AG10803 (cell line): ENCODE measurements around the gene MKNK2.

Experiments used
- DNase-seq: peaks from one replicate; pipeline ENCODE4 v3.0.0; 2010; ENCODE audit warnings: low read depth
- H3K4me3 ChIP-seq: 2 replicates; pipeline ENCODE4 v1.5.1; 2011; ENCODE audit warnings: mild to moderate bottlenecking, low read length, control low read depth
- CTCF ChIP-seq: conservative IDR thresholded peaks from 2 replicates; pipeline ENCODE4 v1.5.1; 2011; ENCODE audit warnings: mild to moderate bottlenecking, low read length, control low read depth, inconsistent platforms

The MKNK2 gene

GRCh38 chr19:2022289-2022688, 28.8 kb downstream of the MKNK2 start:
- no peak for DNase-seq
- H3K4me3 ChIP-seq = no peak overlapping the region
- no peak for TF ChIP-seq CTCF

- no peak overlapping the region for H3K4me3 ChIP-seq
- no peak for TF ChIP-seq CTCF
- no peak for DNase-seq
Measured at GRCh38 chr19:2021453-2022140, 29.4 kb downstream of the MKNK2 start.

- H3K4me3 ChIP-seq = no peak overlapping the region
- no peak for DNase-seq
- no peak for TF ChIP-seq CTCF
Measured at GRCh38 chr19:2018752-2019151, 32.3 kb downstream of the MKNK2 start.

- H3K4me3 ChIP-seq = peak overlapping the region; percentile 58
- peak; percentile 90 for DNase-seq
- no peak for TF ChIP-seq CTCF
Measured at GRCh38 chr19:2016041-2016807, 34.8 kb downstream of the MKNK2 start.

GRCh38 chr19:2015608-2015950, 35.5 kb downstream of the MKNK2 start, which contains the start of gene BTBD2:
BTBD2 (minus strand) TSS chr19:2015714; CDS start chr19:2015703, 11 bp downstream.
- peak; percentile 86 for DNase-seq
- no peak for TF ChIP-seq CTCF

DNA sequence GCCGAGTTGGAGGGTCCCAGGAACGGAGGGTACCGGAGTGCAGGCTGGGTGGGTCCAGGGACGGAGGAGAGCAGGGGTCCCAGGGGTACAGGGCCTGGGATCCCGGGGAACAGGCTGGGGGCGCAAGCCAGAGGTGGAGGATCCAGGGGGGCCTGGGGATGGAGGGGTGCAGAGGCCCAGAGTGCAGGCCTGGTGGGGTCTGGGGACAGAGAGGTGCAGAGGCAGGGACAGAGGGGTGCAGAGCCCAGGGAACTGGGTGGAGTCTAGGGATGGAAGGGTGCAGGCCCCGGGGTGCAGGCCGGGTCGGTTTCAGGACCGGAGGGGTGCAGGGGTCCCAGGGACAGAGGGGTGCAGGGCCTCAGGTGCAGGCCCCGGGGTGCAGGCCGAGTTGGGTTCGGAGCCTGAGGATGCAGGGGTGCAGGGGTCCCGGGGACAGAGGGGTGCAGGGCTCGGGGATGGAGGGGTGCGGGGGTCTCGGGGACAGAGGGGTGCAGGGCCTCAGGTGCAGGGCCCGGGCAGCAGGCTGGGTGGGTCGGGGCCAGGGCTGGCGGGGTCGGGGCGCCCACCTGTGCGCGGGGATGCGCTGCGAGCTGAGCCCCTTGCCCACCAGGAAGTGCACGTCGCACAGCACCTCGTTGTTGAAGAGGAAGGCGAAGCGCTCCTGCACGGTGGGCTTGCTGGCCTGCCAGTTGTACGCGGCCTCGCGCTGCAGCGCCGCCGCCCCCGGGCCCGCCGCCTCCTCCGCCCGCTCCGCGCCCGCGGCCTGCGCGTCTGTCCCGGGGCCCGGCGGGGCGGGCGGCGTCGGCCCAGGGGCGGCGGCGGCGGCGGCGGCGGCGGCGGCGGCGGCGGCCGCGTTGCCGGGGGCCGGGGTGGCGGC, 36.1 kb downstream of the MKNK2 start:
- TF ChIP-seq CTCF = no peak
- peak overlapping the region; percentile 72 for H3K4me3 ChIP-seq
- no peak for DNase-seq

More at GRCh38 chr19:2015608-2015950, 35.5 kb downstream of the MKNK2 start, which contains the start of gene BTBD2:
- peak within 1 kb of the TSS; percentile 72 for H3K4me3 ChIP-seq
